ENCODE data around the gene GBE1.

GBE1 gene

DNA sequence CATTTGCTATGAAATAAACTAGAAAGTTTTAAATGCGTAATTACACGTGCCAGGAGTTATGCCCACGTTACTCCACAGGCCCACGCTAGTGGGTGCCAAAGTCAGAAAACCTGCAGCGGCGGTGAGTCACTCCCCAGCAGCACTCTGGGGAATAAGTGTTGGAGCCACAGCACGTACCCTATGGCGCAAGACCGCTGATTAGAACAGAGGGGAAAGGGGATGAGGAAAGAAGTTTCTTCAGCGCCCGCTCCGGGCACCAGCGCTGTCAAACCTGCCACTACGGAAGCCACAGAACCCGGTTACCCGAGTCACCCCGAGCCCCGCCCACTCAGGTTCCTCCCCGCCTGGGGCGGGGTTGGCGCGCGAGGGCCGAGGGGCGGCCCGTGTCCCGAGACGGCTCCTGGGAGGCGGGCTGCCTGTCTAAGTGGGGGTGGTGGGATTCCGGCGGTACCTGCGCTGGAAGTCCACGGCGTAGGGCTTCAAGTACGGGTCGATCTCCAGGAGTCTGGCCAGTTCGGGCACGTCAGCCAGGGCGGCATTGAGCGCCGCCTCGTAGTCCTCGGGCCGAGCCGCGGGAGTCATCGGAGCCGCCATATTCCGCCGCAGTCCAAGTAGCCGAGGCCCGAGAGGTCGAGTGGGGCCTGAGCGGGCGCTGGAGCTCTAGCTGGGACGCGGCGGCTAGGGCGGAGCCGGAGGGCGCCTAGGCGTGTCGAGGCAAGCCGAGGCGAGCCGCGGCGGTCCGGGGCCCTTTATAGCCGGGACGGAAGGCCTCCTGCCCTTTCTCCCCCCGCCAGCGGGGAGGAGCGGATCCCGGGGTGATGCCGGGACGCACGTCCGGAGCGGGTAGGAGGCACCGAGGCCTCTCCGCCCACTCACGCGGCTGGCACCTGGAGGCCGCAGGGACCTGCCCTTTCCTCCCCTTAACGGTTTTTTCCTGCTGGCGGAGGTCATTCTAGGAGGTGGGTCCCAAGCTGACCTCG, at the start of gene GBE1:
Gene GBE1 (minus strand): TSS at position 722 of the 980 bp plus-strand sequence. CDS start 128 bp downstream, at position 594.
- TF ChIP-seq GATA3 (IDR thresholded peaks at IDR 0.05; ENCODE audit: low read depth, low read length): no peak
- no peak for TF ChIP-seq GATA2 (IDR thresholded peaks at IDR 0.05; ENCODE audit: low read depth, low read length)

DNA sequence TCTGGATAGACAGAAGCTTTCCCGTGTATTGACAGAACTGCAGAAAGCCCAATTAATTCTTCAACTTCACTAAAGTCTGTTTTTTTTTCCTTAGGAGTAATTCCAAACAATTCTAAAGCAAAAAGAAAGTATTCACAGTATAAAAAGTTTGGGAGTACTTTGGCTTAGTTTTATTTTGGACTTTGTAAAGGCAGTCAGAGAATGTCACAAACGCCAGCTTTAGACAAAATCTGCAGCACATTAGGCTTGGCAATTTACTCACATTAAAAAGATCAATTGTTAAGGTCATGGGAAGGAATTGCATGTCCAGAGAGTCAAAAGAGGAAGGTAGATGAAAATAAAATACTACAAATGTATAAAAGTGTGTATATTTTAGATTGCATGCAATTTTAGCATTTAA, 47.5 kb upstream of the GBE1 start:
- no peak for TF ChIP-seq GATA3 (IDR thresholded peaks at IDR 0.05; ENCODE audit: low read depth, low read length)
- TF ChIP-seq GATA2 (IDR thresholded peaks at IDR 0.05; ENCODE audit: low read depth, low read length): no peak

DNA sequence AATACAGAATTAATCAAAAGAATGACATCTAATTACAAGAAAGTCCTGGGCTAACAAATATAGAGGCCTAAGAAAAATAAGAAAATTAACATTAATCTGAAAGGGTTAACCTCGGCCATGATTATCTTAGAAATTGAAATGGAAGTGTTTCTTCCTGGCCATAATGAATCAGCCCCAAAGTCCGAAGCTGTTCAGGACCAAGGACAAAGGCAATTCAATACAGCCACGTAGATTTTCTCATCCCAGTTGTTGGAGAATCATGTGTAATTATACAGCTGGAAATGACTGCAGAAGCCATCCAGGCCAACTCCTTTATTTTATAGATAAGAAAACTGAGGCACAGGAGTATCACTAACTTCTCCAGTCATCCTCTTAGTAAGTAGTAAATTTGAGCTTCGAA, 38.0 kb upstream of the GBE1 start:
- TF ChIP-seq GATA3 (IDR thresholded peaks at IDR 0.05; ENCODE audit: low read depth, low read length) (no peak), GATA2 (IDR thresholded peaks at IDR 0.05; ENCODE audit: low read depth, low read length) (no peak)

DNA sequence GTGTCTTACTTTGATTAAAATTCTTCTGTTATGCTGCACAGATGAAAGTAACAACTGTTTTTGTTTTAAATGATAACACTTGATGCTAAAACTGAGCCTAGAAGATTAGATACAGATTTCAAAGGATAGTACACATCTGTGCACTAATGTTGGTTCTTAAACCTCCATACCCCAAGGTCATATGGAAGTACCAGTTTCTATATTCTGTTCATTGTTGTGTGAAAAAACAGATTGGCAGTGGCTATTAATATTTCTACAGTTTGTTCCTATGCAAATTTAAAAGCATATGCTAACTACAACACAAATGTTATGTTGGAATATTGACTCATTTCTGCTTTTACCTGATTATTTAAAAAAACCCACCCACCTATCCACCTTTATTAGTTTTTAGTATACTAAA, 32.0 kb upstream of the GBE1 start:
- no peak for TF ChIP-seq GATA3 (IDR thresholded peaks at IDR 0.05; ENCODE audit: low read depth, low read length)
- TF ChIP-seq GATA2 (IDR thresholded peaks at IDR 0.05; ENCODE audit: low read depth, low read length): no peak

DNA sequence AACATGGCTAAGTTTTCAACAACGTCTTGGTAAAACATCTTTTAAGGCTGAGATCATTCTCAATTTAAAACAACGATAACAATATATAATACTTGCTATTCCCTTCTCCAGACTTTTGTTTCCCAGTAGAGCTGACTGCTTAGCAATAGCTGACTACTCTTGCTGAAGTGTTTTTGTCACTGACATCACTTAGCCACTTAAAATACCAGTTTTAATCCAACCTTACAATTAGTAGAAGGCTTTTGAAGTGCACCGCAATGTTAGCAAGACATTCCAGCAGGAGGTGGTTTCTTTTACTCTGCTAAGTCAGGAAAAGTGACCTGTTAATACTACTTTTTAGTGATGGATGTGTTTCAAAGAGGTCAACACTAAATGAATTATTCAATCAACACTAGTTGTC, 28.7 kb upstream of the GBE1 start:
- TF ChIP-seq GATA3 (IDR thresholded peaks at IDR 0.05; ENCODE audit: low read depth, low read length): no peak
- no peak for TF ChIP-seq GATA2 (IDR thresholded peaks at IDR 0.05; ENCODE audit: low read depth, low read length)

DNA sequence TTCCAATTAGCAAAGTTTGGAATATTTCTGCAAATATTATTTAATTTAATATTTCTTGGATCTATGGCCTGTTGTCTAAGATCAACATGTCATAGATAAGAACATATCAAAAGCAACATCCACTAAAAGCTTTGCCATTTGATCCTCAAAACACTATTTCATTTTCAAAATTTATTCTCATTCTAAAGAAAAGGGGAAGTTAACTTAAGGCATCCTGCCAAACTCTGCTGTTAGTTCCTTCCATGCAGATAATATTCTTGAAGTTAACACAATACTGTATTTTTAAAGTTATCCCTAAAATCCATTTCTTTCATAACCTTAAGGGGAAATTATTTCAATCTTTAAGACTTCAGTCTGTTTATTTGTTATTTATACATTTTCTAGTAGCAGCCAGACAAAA, 28.2 kb upstream of the GBE1 start:
- TF ChIP-seq GATA2 (IDR thresholded peaks at IDR 0.05; ENCODE audit: low read depth, low read length) (no peak), GATA3 (IDR thresholded peaks at IDR 0.05; ENCODE audit: low read depth, low read length) (no peak)

DNA sequence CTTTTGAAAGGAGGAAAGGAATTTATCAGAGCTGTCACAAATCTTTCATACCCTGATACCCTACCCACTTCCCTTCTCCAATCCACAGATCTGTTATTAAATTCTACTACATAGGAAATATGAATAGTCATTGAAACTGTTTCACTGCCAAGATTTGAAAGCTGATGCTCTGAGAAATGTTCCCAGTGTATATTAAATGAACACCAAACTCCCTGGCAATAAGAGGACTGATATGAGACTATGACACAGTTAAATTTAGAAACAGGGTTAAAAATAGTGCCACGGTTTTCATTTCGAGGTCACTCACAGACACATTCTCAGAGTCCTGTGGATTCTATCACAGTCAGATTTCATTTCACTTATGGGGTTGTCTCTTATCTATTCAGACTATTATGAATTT, 27.2 kb upstream of the GBE1 start:
- TF ChIP-seq GATA2 (IDR thresholded peaks at IDR 0.05; ENCODE audit: low read depth, low read length) (no peak), GATA3 (IDR thresholded peaks at IDR 0.05; ENCODE audit: low read depth, low read length) (no peak)

DNA sequence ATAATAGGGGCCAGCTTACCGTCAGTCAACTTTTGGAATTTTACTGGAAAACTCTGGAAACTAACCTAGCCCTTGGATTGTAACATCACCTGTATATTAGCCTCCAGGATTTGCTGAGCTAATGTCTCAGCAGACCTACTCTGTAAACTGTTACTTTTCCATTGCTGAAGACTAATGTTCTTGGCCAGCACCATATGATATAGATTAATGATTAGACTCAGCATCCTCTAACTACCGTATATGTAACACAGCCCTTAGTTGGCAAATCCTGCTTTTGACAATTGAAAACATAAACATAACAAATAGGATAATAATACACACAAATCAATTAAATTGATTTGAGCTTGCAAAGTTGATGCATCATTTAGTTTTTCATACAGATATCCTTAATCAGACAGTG, 26.6 kb upstream of the GBE1 start:
- TF ChIP-seq GATA3 (IDR thresholded peaks at IDR 0.05; ENCODE audit: low read depth, low read length): no peak
- TF ChIP-seq GATA2 (IDR thresholded peaks at IDR 0.05; ENCODE audit: low read depth, low read length): no peak

DNA sequence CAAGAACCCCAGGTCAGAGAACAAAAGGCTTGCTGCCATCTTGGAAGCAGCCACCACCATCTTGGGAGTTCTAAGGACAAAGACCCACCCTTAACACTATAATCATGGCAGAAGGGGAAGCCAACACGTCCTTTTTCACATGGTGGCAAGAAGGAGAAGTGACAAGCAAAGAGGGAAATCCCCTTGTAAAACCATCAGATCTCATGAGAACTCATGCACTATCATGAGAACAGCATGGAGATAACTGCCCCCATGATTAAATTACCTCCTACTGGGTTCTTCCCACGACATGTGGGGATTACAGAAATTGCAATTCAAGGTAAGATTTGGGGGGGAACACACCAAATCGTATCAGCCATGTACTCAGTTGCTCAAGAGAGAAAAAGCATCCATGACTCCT, 21.1 kb upstream of the GBE1 start:
- no peak for TF ChIP-seq GATA3 (IDR thresholded peaks at IDR 0.05; ENCODE audit: low read depth, low read length)
- no peak for TF ChIP-seq GATA2 (IDR thresholded peaks at IDR 0.05; ENCODE audit: low read depth, low read length)

DNA sequence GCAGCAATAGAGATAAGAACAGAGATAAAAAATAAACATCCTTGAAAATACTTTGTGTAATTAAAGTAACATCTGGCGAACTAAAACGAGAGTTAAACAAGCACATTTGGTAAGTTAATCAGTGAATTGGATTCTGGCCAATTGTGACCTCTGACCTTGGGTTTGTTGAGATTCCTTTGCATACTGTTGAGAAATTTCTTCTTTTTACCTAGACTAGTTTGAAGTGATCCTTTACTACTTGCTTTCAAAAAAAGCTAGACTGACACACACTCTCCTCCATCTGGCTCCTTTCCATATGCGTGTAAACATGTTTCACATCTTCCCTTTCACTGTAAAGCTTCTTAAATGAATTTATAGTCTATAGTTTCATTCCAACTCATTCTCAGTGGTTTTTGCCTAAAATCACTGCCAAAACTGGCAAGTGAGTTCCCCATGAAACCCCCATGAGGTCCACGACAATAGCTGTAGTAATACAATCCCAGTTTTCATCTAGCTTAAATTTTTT, 17.3 kb upstream of the GBE1 start:
- TF ChIP-seq GATA2 (IDR thresholded peaks at IDR 0.05; ENCODE audit: low read depth, low read length): no peak
- no peak for TF ChIP-seq GATA3 (IDR thresholded peaks at IDR 0.05; ENCODE audit: low read depth, low read length)

DNA sequence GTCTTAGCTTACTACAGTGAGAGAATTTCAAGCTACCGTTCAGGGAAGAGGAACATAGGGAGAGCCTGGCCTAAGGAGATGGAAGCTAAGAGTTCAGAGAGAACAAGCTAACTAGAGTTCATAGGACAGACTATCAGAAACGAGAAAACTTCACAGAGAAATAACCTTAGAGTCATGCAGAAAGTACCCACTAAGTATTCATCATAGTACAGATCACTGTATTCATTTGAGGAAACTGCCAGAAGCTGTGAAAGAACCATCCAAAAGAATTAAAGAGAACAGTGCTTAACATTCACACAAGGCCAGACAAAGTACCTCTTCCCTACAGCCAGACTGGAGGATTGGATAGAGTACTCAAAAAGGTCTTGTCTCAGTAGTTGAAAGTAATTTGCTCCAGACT, 15.2 kb upstream of the GBE1 start:
- TF ChIP-seq GATA3 (IDR thresholded peaks at IDR 0.05; ENCODE audit: low read depth, low read length) (no peak), GATA2 (IDR thresholded peaks at IDR 0.05; ENCODE audit: low read depth, low read length) (no peak)

DNA sequence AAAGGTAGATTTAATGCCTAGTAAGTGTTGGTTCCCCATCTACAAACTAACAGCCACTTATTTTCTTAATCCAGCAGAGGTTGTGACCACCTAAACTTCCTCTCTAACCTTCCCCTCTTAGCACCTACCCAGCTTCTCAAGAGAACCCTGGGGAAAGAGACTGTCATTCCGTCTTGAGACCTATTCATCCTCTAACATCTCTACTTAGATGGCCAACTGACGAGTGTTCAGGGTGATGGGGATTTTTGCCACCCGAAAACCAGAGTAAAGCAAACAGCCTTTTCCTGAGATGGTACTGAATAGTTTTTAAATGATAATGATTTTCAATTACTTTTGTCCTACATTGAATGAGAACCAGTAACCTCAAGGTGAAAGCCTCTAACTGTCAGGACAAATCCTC, 9.3 kb upstream of the GBE1 start:
- TF ChIP-seq GATA3 (IDR thresholded peaks at IDR 0.05; ENCODE audit: low read depth, low read length) (no peak), GATA2 (IDR thresholded peaks at IDR 0.05; ENCODE audit: low read depth, low read length) (no peak)

DNA sequence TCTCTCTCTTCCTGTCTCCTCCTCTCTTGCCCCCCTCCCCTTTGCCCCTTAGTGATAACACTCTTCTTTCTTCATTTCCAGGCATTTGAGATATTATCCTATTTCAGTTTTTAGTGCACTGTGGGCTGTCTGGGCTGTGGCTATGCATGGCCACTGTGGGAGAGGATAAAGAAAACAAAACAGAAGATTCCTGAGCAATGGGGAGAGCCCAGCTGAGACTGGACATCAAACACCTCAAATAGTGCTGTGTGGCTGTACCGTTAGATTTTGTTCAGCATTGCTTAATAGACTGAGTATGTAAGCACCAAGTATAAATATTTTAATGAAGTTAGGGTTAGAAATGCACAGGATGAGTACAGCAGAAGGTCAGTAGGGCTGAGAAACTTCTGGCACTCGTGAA, 7.9 kb upstream of the GBE1 start:
- TF ChIP-seq GATA3 (IDR thresholded peaks at IDR 0.05; ENCODE audit: low read depth, low read length) (no peak), GATA2 (IDR thresholded peaks at IDR 0.05; ENCODE audit: low read depth, low read length) (no peak)

DNA sequence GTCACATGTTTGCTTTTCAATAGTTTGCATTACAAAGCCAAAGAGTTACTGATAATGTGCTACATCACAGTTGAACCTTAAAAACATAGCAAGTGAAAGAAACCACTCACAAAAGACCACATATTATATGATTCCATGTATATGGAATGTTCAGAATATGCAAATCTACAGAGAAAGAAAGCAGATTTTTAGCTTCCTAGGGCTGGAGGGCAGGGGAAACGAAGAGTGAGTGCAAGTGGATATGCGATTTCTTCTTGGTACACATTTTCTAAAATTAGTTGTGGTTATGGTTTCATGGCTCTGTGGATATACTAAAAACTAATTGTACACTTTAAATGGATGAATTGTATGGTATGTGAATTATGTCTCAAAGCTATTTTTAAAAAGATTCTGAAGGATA, 4.0 kb upstream of the GBE1 start:
- TF ChIP-seq GATA3 (IDR thresholded peaks at IDR 0.05; ENCODE audit: low read depth, low read length) (no peak), GATA2 (IDR thresholded peaks at IDR 0.05; ENCODE audit: low read depth, low read length) (no peak)

DNA sequence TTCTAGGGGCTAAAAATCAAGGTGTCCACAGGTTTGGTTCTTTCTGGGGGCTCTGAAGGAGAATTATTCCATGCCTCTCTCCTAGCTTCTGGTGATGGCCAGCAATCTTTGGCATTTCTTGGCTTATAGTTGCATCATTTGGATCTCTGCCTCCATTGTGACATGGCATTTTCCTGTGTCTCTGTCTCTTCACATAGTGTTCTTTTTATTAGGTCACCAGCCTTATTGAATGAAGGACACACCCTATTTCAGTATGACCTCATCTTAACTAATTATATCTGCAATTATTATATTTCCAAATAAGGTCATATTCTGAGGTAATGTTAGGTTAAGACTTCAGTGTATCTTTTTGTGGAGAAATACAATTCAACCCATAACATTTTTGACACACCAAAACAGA, 3.2 kb upstream of the GBE1 start:
- TF ChIP-seq GATA3 (IDR thresholded peaks at IDR 0.05; ENCODE audit: low read depth, low read length): no peak

Measured in SH-SY5Y (cell line).